Uterus (tissue), 2 donors: Measurements from ENCODE around the gene ETV2.

Experiments used
- POLR2A ChIP-seq, 2 donors: fragments of 450-650 bp; IDR thresholded peaks; one replicate each; pipeline ENCODE4 v1.6.1; 2016; ENCODE audit warnings: antibody characterized with exemption in 2 of 2, mild to moderate bottlenecking in 1 of 2, moderate library complexity in 1 of 2
- TF ChIP-seq, protein P1 (sequence below), 4 experiments: fragments of 200-600 bp in 2 of 4; fragments of 450-650 bp in 2 of 4; sonication (generic) in 2 of 4; IDR thresholded peaks; one replicate each; pipeline ENCODE4 v1.5.1; 2016 to 2019; ENCODE audit warnings: antibody characterized with exemption in 4 of 4, mild to moderate bottlenecking in 2 of 4, moderate library complexity in 1 of 4

DNA sequence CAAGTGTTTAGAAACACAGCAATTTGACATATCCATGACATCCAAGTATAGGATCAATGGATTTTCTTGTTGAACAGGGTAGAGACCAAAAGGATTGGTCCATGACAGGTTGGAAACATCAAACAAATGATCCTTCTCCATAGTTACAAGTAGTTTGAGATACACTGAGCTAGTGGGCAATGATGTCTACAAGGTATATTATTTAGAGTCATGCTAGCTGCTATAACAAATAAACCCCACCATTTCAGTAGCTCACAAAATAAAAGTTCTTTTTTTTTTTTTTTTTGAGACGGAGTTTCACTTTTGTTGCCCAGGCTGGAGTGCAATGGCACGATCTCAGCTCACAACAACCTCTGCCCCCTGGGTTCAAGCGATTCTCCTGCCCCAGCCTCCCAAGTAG, 33.9 kb upstream of the ETV2 start:
- no peak for TF ChIP-seq POLR2A (IDR thresholded peaks at IDR 0.05)
- TF ChIP-seq, protein P1, sequence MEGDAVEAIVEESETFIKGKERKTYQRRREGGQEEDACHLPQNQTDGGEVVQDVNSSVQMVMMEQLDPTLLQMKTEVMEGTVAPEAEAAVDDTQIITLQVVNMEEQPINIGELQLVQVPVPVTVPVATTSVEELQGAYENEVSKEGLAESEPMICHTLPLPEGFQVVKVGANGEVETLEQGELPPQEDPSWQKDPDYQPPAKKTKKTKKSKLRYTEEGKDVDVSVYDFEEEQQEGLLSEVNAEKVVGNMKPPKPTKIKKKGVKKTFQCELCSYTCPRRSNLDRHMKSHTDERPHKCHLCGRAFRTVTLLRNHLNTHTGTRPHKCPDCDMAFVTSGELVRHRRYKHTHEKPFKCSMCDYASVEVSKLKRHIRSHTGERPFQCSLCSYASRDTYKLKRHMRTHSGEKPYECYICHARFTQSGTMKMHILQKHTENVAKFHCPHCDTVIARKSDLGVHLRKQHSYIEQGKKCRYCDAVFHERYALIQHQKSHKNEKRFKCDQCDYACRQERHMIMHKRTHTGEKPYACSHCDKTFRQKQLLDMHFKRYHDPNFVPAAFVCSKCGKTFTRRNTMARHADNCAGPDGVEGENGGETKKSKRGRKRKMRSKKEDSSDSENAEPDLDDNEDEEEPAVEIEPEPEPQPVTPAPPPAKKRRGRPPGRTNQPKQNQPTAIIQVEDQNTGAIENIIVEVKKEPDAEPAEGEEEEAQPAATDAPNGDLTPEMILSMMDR (IDR thresholded peaks at IDR 0.05): no peak
